Measurements from ENCODE around the gene LHX1. TPM values are rescaled to one million over a fixed set of nuclear protein-coding genes. Genes with fewer than 3 reads are reported as not detected.

LHX1 gene
- polyA plus RNA-seq, 4 donors: 0.01 TPM; not detected in 3

- peaks cover 7 to 16% (median 15%) of the 10 kb centered on the region in 3 donors for H3K36me3 ChIP-seq (ENCODE audit: control insufficient read depth in 3 of 3, insufficient read depth in 2 of 3, low read depth in 1 of 3, low read length in 3 of 3)
- peaks cover 7 to 14% (median 12%) of the 10 kb centered on the region in 3 donors for H3K4me1 ChIP-seq (ENCODE audit: control insufficient read depth in 3 of 3, insufficient read depth in 2 of 3, low read depth in 1 of 3, low read length in 2 of 3)
- H3K4me3 ChIP-seq (ENCODE audit: low read depth in 1 of 3, low read length in 3 of 3): peak overlapping the region in 2 of 3 donors; percentile 92 to 93
- peaks cover 4 to 31% (median 18%) of the 10 kb centered on the region in 3 donors for H3K27me3 ChIP-seq (ENCODE audit: control insufficient read depth in 3 of 3, insufficient read depth in 3 of 3, low read length in 3 of 3)
- FAIRE-seq (no peak), DNase-seq (no peak)
- 56 to 62% (median 61%) methylated on average over 8 of the region's 8 CpGs for WGBS, 3 donors
- no peaks in the 10 kb centered on the region for H3K9me3 ChIP-seq (ENCODE audit: control insufficient read depth in 2 of 2, insufficient read depth in 1 of 2, low read depth in 1 of 2, low read length in 1 of 2)
- H3K27ac ChIP-seq (ENCODE audit: low read depth in 1 of 3, low read length in 2 of 3): no peak overlapping the region
Observed at GRCh38 chr17:36950027-36950426, 12.8 kb downstream of the LHX1 start.

DNA sequence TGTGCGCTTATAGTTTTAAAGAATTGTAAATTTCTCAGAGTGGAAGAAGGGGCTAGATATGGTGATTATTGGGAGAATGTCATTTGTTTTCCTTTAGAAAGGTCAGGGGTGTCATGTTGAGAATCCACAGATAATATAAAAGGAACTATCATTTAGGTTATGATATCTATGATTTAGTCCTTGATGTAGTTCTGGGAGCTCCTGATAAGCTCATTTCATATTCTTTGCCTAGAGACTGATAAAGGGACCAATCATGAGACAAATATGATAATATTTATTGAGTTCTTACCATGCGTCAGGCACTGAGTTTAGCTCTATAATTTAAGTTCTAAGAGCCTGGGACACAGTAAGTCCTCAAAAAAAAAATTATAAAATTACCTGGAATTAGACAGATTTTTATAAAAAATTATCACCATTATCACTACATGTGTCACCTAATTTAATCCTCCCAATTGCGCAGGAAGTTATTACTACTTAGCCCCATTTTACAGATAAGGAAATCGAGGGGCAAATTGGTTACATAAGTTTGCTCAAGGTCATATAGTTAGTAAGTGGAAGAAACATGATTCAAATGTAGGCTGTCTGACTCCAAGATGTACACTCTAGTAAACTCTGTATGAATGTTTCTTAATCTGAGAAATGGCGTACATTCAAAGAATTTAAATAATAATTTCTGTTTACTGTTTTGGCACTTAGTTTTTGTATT, 14.0 kb downstream of the LHX1 start:
- no peaks in the 10 kb centered on the region for H3K9me3 ChIP-seq (ENCODE audit: control insufficient read depth in 2 of 2, insufficient read depth in 1 of 2, low read depth in 1 of 2, low read length in 1 of 2)
- no peak overlapping the region for H3K27ac ChIP-seq (ENCODE audit: low read depth in 1 of 3, low read length in 2 of 3)
- peaks cover 7 to 14% (median 12%) of the 10 kb centered on the region in 3 donors for H3K4me1 ChIP-seq (ENCODE audit: control insufficient read depth in 3 of 3, insufficient read depth in 2 of 3, low read depth in 1 of 3, low read length in 2 of 3)
- 83 to 90% (median 88%) methylated on average over 5 of the region's 5 CpGs for WGBS, 3 donors
- H3K36me3 ChIP-seq (ENCODE audit: control insufficient read depth in 3 of 3, insufficient read depth in 2 of 3, low read depth in 1 of 3, low read length in 3 of 3): peaks cover 11 to 22% (median 16%) of the 10 kb centered on the region in 3 donors
- no peak for FAIRE-seq
- peaks cover 1 to 22% (median 13%) of the 10 kb centered on the region in 3 donors for H3K27me3 ChIP-seq (ENCODE audit: control insufficient read depth in 3 of 3, insufficient read depth in 3 of 3, low read length in 3 of 3)
- DNase-seq: no peak
- H3K4me3 ChIP-seq (ENCODE audit: low read depth in 1 of 3, low read length in 3 of 3): no peak overlapping the region

DNA sequence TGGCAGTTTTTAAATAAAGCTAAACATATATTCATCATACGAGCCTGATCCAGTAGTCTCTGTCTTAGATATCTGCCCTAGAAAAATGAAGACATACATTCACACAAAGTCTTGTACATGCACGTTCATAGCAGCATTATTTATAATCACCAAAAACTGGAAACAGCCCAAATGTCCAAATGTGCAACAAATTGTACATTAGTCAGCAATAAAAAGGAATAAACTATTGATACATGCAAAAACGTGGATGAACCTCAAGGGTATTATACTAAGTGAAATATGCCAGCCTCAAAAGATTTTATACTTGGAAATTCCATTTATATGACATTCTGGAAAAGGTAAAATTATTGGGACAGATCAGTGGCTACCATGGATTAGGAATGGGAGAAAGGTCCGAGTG, 34.2 kb downstream of the LHX1 start:
- no peak overlapping the region for H3K4me3 ChIP-seq (ENCODE audit: low read depth in 1 of 3, low read length in 3 of 3)
- no peaks in the 10 kb centered on the region for H3K4me1 ChIP-seq (ENCODE audit: control insufficient read depth in 3 of 3, insufficient read depth in 2 of 3, low read depth in 1 of 3, low read length in 2 of 3)
- H3K36me3 ChIP-seq (ENCODE audit: control insufficient read depth in 3 of 3, insufficient read depth in 2 of 3, low read depth in 1 of 3, low read length in 3 of 3): peaks cover 4 to 10% (median 6%) of the 10 kb centered on the region in 3 donors
- no peaks in the 10 kb centered on the region for H3K9me3 ChIP-seq (ENCODE audit: control insufficient read depth in 2 of 2, insufficient read depth in 1 of 2, low read depth in 1 of 2, low read length in 1 of 2)
- FAIRE-seq (no peak), DNase-seq (no peak)
- WGBS, 3 donors: 78 to 84% (median 83%) methylated on average over 4 of the region's 4 CpGs
- no peaks in the 10 kb centered on the region for H3K27me3 ChIP-seq (ENCODE audit: control insufficient read depth in 3 of 3, insufficient read depth in 3 of 3, low read length in 3 of 3)
- no peak overlapping the region for H3K27ac ChIP-seq (ENCODE audit: low read depth in 1 of 3, low read length in 2 of 3)

DNA sequence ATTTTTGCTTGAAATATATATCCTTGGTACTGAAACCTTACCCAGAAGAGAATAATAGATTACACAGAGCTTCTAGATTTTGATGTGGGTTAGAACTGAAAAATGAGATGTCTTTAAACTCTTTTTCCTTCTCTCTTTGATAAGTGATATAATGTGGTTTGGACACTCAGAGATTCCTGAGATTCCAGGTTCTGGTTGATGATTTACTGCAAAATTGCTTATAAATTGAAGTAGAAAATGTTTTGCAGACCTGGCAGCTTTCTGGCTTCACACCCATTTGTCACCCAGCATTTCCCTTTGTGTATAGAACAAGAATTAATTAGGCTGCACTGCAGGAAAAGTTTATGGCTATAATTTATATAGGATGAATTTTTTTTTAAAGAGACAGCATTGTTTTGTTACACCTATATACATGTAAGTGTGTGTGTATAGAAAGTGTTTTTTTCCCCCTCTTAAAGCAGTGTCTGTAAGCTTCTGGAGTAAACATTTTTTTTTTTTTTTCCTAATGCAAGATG, 35.0 kb downstream of the LHX1 start:
- no peak for FAIRE-seq
- Histone ChIP-seq H3K27ac (ENCODE audit: low read depth in 1 of 3, low read length in 2 of 3) (no peak overlapping the region), H3K36me3 (ENCODE audit: control insufficient read depth in 3 of 3, insufficient read depth in 2 of 3, low read depth in 1 of 3, low read length in 3 of 3) (peaks cover 4 to 10% (median 6%) of the 10 kb centered on the region in 3 donors), H3K27me3 (ENCODE audit: control insufficient read depth in 3 of 3, insufficient read depth in 3 of 3, low read length in 3 of 3) (no peaks in the 10 kb centered on the region), H3K4me3 (ENCODE audit: low read depth in 1 of 3, low read length in 3 of 3) (no peak overlapping the region), H3K4me1 (ENCODE audit: control insufficient read depth in 3 of 3, insufficient read depth in 2 of 3, low read depth in 1 of 3, low read length in 2 of 3) (no peaks in the 10 kb centered on the region), H3K9me3 (ENCODE audit: control insufficient read depth in 2 of 2, insufficient read depth in 1 of 2, low read depth in 1 of 2, low read length in 1 of 2) (no peaks in the 10 kb centered on the region)
- no peak for DNase-seq

DNA sequence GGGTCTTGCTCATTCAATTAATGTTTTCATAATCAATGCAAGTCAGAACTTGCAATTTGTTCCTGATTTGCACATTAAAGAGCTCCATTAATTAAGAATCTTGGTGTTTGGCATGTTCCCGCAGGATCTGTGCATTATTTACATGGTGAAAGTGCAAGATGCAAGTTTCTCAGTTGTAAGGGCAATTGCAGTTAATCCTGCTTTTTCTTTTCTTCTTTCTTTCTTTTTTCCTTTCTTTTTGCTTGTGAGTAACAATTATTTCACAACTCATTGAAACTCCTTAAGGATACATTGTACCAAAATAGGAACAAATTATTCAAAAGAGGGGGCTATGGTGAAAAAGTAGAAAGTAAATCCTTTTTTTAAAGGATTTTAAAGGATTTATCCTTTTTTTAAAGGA, 35.6 kb downstream of the LHX1 start:
- Histone ChIP-seq H3K27me3 (ENCODE audit: control insufficient read depth in 3 of 3, insufficient read depth in 3 of 3, low read length in 3 of 3) (no peaks in the 10 kb centered on the region), H3K9me3 (ENCODE audit: control insufficient read depth in 2 of 2, insufficient read depth in 1 of 2, low read depth in 1 of 2, low read length in 1 of 2) (no peaks in the 10 kb centered on the region), H3K4me3 (ENCODE audit: low read depth in 1 of 3, low read length in 3 of 3) (no peak overlapping the region), H3K36me3 (ENCODE audit: control insufficient read depth in 3 of 3, insufficient read depth in 2 of 3, low read depth in 1 of 3, low read length in 3 of 3) (peaks cover 4 to 10% (median 6%) of the 10 kb centered on the region in 3 donors), H3K4me1 (ENCODE audit: control insufficient read depth in 3 of 3, insufficient read depth in 2 of 3, low read depth in 1 of 3, low read length in 2 of 3) (no peaks in the 10 kb centered on the region), H3K27ac (ENCODE audit: low read depth in 1 of 3, low read length in 2 of 3) (no peak overlapping the region)
- FAIRE-seq (no peak), DNase-seq (no peak)
- WGBS, 3 donors: 86 to 91% (median 89%) methylated on average over 1 of the region's 1 CpG

DNA sequence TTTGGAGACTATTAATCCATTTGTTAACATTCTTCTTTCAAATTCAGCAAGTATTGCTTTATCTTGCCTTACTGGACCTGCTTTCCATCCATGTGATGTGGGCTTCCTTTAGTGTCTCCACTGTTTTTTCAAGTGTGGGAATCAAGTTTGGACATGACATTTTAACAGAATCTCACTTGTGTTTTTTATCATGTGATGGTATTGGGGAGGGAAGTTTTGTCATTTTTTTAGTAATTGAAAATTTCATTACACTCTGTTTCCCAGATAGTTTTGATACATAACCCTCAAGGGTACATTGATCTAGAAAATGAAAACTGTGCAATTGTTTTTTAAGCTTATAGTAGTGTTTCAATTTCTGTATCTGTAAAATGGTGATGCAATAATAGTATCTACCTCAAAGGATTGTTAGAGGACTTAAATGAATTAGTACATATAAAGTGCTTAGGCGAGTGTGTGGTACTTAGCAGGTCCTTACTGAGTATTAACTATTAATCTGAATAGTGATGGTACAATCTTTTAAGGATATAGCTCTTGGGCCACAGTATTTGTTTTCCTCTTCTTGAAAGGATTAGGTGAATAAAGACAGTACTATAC, 38.7 kb downstream of the LHX1 start:
- Histone ChIP-seq H3K27me3 (ENCODE audit: control insufficient read depth in 3 of 3, insufficient read depth in 3 of 3, low read length in 3 of 3) (no peaks in the 10 kb centered on the region), H3K4me3 (ENCODE audit: low read depth in 1 of 3, low read length in 3 of 3) (no peak overlapping the region), H3K36me3 (ENCODE audit: control insufficient read depth in 3 of 3, insufficient read depth in 2 of 3, low read depth in 1 of 3, low read length in 3 of 3) (peaks cover 0 to 2% (median 2%) of the 10 kb centered on the region in 3 donors), H3K9me3 (ENCODE audit: control insufficient read depth in 2 of 2, insufficient read depth in 1 of 2, low read depth in 1 of 2, low read length in 1 of 2) (no peaks in the 10 kb centered on the region), H3K4me1 (ENCODE audit: control insufficient read depth in 3 of 3, insufficient read depth in 2 of 3, low read depth in 1 of 3, low read length in 2 of 3) (no peaks in the 10 kb centered on the region), H3K27ac (ENCODE audit: low read depth in 1 of 3, low read length in 2 of 3) (no peak overlapping the region)
- DNase-seq (no peak), FAIRE-seq (no peak)
- WGBS, 3 donors: 89 to 91% (median 91%) methylated on average over 1 of the region's 1 CpG

- H3K4me3 ChIP-seq (ENCODE audit: low read depth in 1 of 3, low read length in 3 of 3): no peak overlapping the region
- DNase-seq (no peak), FAIRE-seq (no peak)
- 91 to 95% (median 95%) methylated on average over 2 of the region's 2 CpGs for WGBS, 3 donors
- no peaks in the 10 kb centered on the region for H3K4me1 ChIP-seq (ENCODE audit: control insufficient read depth in 3 of 3, insufficient read depth in 2 of 3, low read depth in 1 of 3, low read length in 2 of 3)
- no peaks in the 10 kb centered on the region for H3K9me3 ChIP-seq (ENCODE audit: control insufficient read depth in 2 of 2, insufficient read depth in 1 of 2, low read depth in 1 of 2, low read length in 1 of 2)
- peaks cover 0 to 2% (median 2%) of the 10 kb centered on the region in 3 donors for H3K36me3 ChIP-seq (ENCODE audit: control insufficient read depth in 3 of 3, insufficient read depth in 2 of 3, low read depth in 1 of 3, low read length in 3 of 3)
- no peak overlapping the region for H3K27ac ChIP-seq (ENCODE audit: low read depth in 1 of 3, low read length in 2 of 3)
- H3K27me3 ChIP-seq (ENCODE audit: control insufficient read depth in 3 of 3, insufficient read depth in 3 of 3, low read length in 3 of 3): no peaks in the 10 kb centered on the region
Observed at GRCh38 chr17:36977066-36977465, 39.8 kb downstream of the LHX1 start.

DNA sequence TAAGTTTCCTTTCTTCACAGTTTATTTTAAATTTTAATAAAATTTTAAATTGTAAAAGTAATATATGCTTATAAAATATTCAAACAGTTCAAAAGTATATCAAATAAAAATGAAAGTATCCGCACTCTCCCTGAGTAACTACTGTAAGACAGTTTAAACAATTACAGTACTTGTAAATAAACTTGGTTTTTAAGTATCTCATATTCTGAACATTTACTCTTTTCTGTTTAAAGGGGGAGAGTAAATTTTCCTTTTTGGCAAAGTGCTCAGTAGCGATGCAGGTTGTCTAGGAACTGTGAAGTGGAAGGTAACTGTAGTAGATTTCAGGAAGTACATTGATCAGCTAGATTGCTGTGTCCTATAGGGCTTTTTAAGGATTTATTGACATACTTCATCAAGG, 40.3 kb downstream of the LHX1 start:
- FAIRE-seq (no peak), DNase-seq (no peak)
- Histone ChIP-seq H3K9me3 (ENCODE audit: control insufficient read depth in 2 of 2, insufficient read depth in 1 of 2, low read depth in 1 of 2, low read length in 1 of 2) (no peaks in the 10 kb centered on the region), H3K4me3 (ENCODE audit: low read depth in 1 of 3, low read length in 3 of 3) (no peak overlapping the region), H3K27ac (ENCODE audit: low read depth in 1 of 3, low read length in 2 of 3) (no peak overlapping the region), H3K27me3 (ENCODE audit: control insufficient read depth in 3 of 3, insufficient read depth in 3 of 3, low read length in 3 of 3) (no peaks in the 10 kb centered on the region), H3K4me1 (ENCODE audit: control insufficient read depth in 3 of 3, insufficient read depth in 2 of 3, low read depth in 1 of 3, low read length in 2 of 3) (no peaks in the 10 kb centered on the region), H3K36me3 (ENCODE audit: control insufficient read depth in 3 of 3, insufficient read depth in 2 of 3, low read depth in 1 of 3, low read length in 3 of 3) (peaks cover 0 to 5% (median 2%) of the 10 kb centered on the region in 3 donors)
- WGBS, 3 donors: 89 to 97% (median 93%) methylated on average over 2 of the region's 2 CpGs

Data from small intestine (tissue), 7 donors.